Adrenal gland (tissue), 12 donors: ENCODE measurements around the gene KCNH8. TPM values are rescaled to one million over a fixed set of nuclear protein-coding genes. Genes with fewer than 3 reads are reported as not detected.

ENCODE experiments used
- DNase-seq, 7 donors: peaks; one replicate each; pipeline ENCODE4 v3.0.0-alpha.2; 2019 to 2020
- H3K27ac ChIP-seq, 5 donors: fragments of 200-600 bp; sonication (generic) in 4 of 5; 1 replicate in 3 of 5; 2 replicates in 2 of 5; pipeline versions ENCODE4 v1.5.1 to v1.8.0; 2016 to 2020; ENCODE audit warnings: mild to moderate bottlenecking in 1 of 5
- H3K27me3 ChIP-seq: fragments of 200-600 bp; 2 replicates; pipeline ENCODE4 v1.8.0; 2021
- H3K36me3 ChIP-seq, 2 donors: fragments of 200-600 bp; replicated peaks in 1 of 2; 1 replicate in 1 of 2; 2 replicates in 1 of 2; pipeline versions ENCODE4 v1.5.1 to v1.8.0; 2018 to 2022
- H3K4me1 ChIP-seq, 2 donors: fragments of 200-600 bp; replicated peaks in 1 of 2; 1 replicate in 1 of 2; 2 replicates in 1 of 2; pipeline versions ENCODE4 v1.5.1 to v1.8.0; 2018 to 2021
- H3K4me3 ChIP-seq, 4 donors: fragments of 200-600 bp; sonication (generic) in 3 of 4; one replicate each; pipeline ENCODE4 v1.5.1; 2016 to 2018
- H3K9me3 ChIP-seq, 3 donors: fragments of 200-600 bp; sonication (generic) in 1 of 3; replicated peaks in 1 of 3; 1 replicate in 2 of 3; 2 replicates in 1 of 3; pipeline versions ENCODE4 v1.5.1 to v1.8.0; 2016 to 2021
- CTCF ChIP-seq, 6 experiments: fragments of 450-650 bp in 4 of 6; fragments of 200-600 bp in 2 of 6; sonication (generic) in 1 of 6; IDR thresholded peaks; 1 replicate in 5 of 6; 2 replicates in 1 of 6; pipeline versions ENCODE4 v1.5.1 to v1.8.0; 2016 to 2021; ENCODE audit warnings: antibody characterized with exemption in 6 of 6, mild to moderate bottlenecking in 2 of 6, moderate library complexity in 1 of 6
- POLR2A ChIP-seq, 2 donors: fragments of 450-650 bp; IDR thresholded peaks; one replicate each; pipeline ENCODE4 v1.6.1; 2017; ENCODE audit warnings: antibody characterized with exemption in 2 of 2, mild to moderate bottlenecking in 2 of 2, moderate library complexity in 1 of 2
- WGBS, 4 donors: extraction: QIAGEN DNeasy Blood & Tissue Kit in 2 of 4; methylation state at CpG; one replicate each; pipeline versions ENCODE4 v1.1.5 to v1.1.7; 2013 to 2017; 5-methylcytosine and 5-hydroxymethylcytosine counted together
- intact Hi-C, 2 donors: fragments of 100-400 bp; cut with DNase I; formaldehyde crosslinking; loops; one replicate each; pipeline versions ENCODE4 v1.14.1 to v1.15.0; 2022 to 2023
- polyA plus RNA-seq, 3 donors: library from polyadenylated mRNA; stranded (reverse); fragments of 200-250 nt in 2 of 3; fragments of 350-450 nt in 1 of 3; fragmentation: Illumina TruSeq in 1 of 3; extraction: RNeasy Lipid Tissue Mini Kit (QIAGEN cat#74804) in 1 of 3; gene quantifications; one replicate each; pipeline ENCODE4 v1.2.3, GENCODE V29; 2013 to 2014
- total RNA-seq, 9 donors: library from RNA; depleted of rRNA in 4 of 9; stranded (reverse); fragments of >200 nt in 4 of 9; fragments of 120-200 nt in 1 of 9; fragmentation: NEBNext Ultra II Directional in 1 of 9; extraction: Animal tissue kit (Norgen Biotek cat#: 25700) in 1 of 9; gene quantifications; one replicate each; pipeline versions ENCODE4 v1.1.0 to v1.2.4, GENCODE V29; 2013 to 2023
- donor health status: healthy with polysubstance abuse.
- donor health status: Bipolar disorder and iron deficiency.
- donor health status: DM: yes; HTN: yes; CAD: no.
- donor health status: DM: no; HTN: no; CAD: no.
- donor health status: DM: no; HTN: no; CAD: no.
- donor health status: DM: yes; HTN: yes; CAD: no.

The KCNH8 gene
- total and polyA plus RNA-seq, 12 donors = 0.27 to 7.6 (median 2.1) TPM

GRCh38 chr3:19428729-19429128 is 280.4 kb downstream of the KCNH8 start:
- no peak for DNase-seq
- no peaks in the 10 kb centered on the region for H3K9me3 ChIP-seq
- H3K4me1 ChIP-seq = no peaks in the 10 kb centered on the region
- no peak overlapping the region for H3K4me3 ChIP-seq
- TF ChIP-seq CTCF (IDR thresholded peaks at IDR 0.05) (no peak), POLR2A (IDR thresholded peaks at IDR 0.05) (no peak)
- 70 to 78% (median 74%) methylated on average over 7 of the region's 7 CpGs for WGBS, 4 donors
- intact Hi-C loops = no loop called here
- no peaks in the 10 kb centered on the region for H3K27me3 ChIP-seq
- no peaks in the 10 kb centered on the region for H3K36me3 ChIP-seq
- no peak overlapping the region for H3K27ac ChIP-seq

GRCh38 chr3:19432669-19433068 is 284.4 kb downstream of the KCNH8 start:
- no peaks in the 10 kb centered on the region for H3K27me3 ChIP-seq
- intact Hi-C loops = no loop called here
- H3K27ac ChIP-seq = no peak overlapping the region
- H3K4me1 ChIP-seq = no peaks in the 10 kb centered on the region
- no peaks in the 10 kb centered on the region for H3K36me3 ChIP-seq
- DNase-seq = no peak
- H3K9me3 ChIP-seq = no peaks in the 10 kb centered on the region
- 67 to 78% (median 72%) methylated on average over 2 of the region's 2 CpGs for WGBS, 4 donors
- TF ChIP-seq CTCF (IDR thresholded peaks at IDR 0.05) = no peak
- TF ChIP-seq POLR2A (IDR thresholded peaks at IDR 0.05) = no peak
- no peak overlapping the region for H3K4me3 ChIP-seq

- no peak overlapping the region for H3K4me3 ChIP-seq
- H3K27me3 ChIP-seq = no peaks in the 10 kb centered on the region
- intact Hi-C loops = no loop called here
- 59 to 70% (median 67%) methylated on average over 1 of the region's 1 CpG for WGBS, 4 donors
- no peaks in the 10 kb centered on the region for H3K4me1 ChIP-seq
- no peaks in the 10 kb centered on the region for H3K9me3 ChIP-seq
- no peaks in the 10 kb centered on the region for H3K36me3 ChIP-seq
- DNase-seq = no peak
- H3K27ac ChIP-seq = no peak overlapping the region
- TF ChIP-seq CTCF (IDR thresholded peaks at IDR 0.05) (no peak), POLR2A (IDR thresholded peaks at IDR 0.05) (no peak)
Observed at GRCh38 chr3:19436746-19437145, 288.4 kb downstream of the KCNH8 start.

- no peak for TF ChIP-seq POLR2A (IDR thresholded peaks at IDR 0.05)
- no peaks in the 10 kb centered on the region for H3K36me3 ChIP-seq
- no peaks in the 10 kb centered on the region for H3K27me3 ChIP-seq
- H3K4me3 ChIP-seq = no peak overlapping the region
- no peaks in the 10 kb centered on the region for H3K4me1 ChIP-seq
- H3K9me3 ChIP-seq = no peaks in the 10 kb centered on the region
- intact Hi-C loops = no loop called here
- no peak for DNase-seq
- no peak overlapping the region for H3K27ac ChIP-seq
Observed at GRCh38 chr3:19439944-19440343, 291.6 kb downstream of the KCNH8 start.

GRCh38 chr3:19446138-19446537 is 297.8 kb downstream of the KCNH8 start:
- H3K4me1 ChIP-seq = no peaks in the 10 kb centered on the region
- H3K9me3 ChIP-seq = no peaks in the 10 kb centered on the region
- WGBS, 4 donors = 22 to 37% (median 27%) methylated on average over 2 of the region's 2 CpGs
- no peaks in the 10 kb centered on the region for H3K27me3 ChIP-seq
- intact Hi-C loops = no loop called here
- H3K4me3 ChIP-seq = no peak overlapping the region
- DNase-seq = no peak
- no peaks in the 10 kb centered on the region for H3K36me3 ChIP-seq
- no peak for TF ChIP-seq POLR2A (IDR thresholded peaks at IDR 0.05)
- TF ChIP-seq CTCF (IDR thresholded peaks at IDR 0.05) = no peak
- H3K27ac ChIP-seq = no peak overlapping the region
